Rectal smooth muscle tissue (tissue), 1 donor: Measurements from ENCODE around the gene ZFAND6.
"Not testable (repeated sequence)": the region's sequence is repeated elsewhere in the genome, so short reads cannot be mapped to it uniquely, and the experiment has no call there.

ENCODE experiments used
- H3K27ac ChIP-seq: one replicate; pipeline ENCODE4 v1.7.0; 2013; ENCODE audit warnings: low read depth, low read length, inconsistent platforms
- H3K27me3 ChIP-seq: one replicate; pipeline ENCODE4 v1.7.0; 2013; ENCODE audit warnings: low read length; ENCODE audit not compliant: control insufficient read depth, insufficient read depth
- H3K36me3 ChIP-seq: one replicate; pipeline ENCODE4 v1.7.0; 2013; ENCODE audit warnings: low read length; ENCODE audit not compliant: control insufficient read depth, insufficient read depth
- H3K4me1 ChIP-seq: one replicate; pipeline ENCODE4 v1.7.0; 2013; ENCODE audit warnings: low read length; ENCODE audit not compliant: control insufficient read depth, insufficient read depth
- H3K4me3 ChIP-seq: one replicate; pipeline ENCODE4 v1.7.0; 2013; ENCODE audit warnings: low read length
- H3K9ac ChIP-seq: one replicate; pipeline ENCODE4 v1.7.0; 2013; ENCODE audit warnings: low read length

ZFAND6 gene

DNA sequence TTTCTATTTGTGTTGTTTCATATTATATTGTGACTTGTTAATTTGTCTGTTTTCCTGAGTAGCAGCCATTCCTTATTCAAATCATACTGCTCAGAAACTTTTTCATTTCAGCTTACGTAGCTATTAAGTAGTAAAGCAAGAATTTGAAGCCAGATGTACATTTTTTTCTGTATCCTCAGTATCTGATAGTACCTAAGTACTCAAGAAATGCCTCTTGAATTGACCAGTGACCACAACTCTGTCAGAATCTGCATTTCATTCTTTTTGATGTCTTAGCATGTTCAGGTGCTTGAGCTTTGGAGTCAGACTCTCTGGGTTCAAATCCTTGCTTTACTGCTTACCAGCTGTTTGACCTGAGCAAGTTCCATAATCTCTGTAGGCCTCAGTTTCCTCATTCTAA lies 30.6 kb downstream of the ZFAND6 start:
- Histone ChIP-seq H3K27ac (no peak overlapping the region), H3K9ac (no peak overlapping the region), H3K4me1 (peaks cover 3% of the 10 kb centered on the region), H3K27me3 (no peaks in the 10 kb centered on the region), H3K4me3 (no peak overlapping the region), H3K36me3 (no peaks in the 10 kb centered on the region)

DNA sequence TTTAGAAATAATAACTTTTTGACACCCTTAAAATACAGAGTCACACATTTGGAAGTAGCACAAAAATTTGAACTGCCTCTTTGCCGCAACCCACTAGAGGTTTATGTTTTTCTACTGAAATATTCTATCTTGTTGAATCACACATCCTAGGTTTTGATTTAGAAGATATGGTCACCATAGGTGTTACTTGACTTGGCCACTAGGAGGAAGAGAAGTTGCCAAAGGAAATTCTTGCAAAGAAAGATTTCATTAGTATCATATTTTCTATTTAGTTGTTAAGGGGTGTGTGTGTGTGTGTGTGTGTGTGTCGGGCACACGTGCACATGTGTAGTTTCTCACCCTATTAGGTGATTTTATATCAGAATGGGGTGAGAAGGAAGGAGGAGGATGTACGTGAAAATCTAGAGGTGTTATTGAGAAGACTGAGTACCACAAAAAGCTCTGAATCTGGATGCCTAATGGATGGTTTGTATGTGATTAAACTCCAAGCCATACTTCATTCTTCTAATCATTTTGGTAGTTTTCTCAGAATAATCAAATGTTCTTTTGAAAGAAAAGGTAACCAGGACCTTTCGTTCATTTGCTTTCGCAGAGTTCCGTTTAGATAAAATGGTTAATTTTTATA lies 31.5 kb downstream of the ZFAND6 start:
- Histone ChIP-seq H3K36me3 (no peaks in the 10 kb centered on the region), H3K4me1 (peaks cover 8% of the 10 kb centered on the region), H3K27me3 (no peaks in the 10 kb centered on the region)

DNA sequence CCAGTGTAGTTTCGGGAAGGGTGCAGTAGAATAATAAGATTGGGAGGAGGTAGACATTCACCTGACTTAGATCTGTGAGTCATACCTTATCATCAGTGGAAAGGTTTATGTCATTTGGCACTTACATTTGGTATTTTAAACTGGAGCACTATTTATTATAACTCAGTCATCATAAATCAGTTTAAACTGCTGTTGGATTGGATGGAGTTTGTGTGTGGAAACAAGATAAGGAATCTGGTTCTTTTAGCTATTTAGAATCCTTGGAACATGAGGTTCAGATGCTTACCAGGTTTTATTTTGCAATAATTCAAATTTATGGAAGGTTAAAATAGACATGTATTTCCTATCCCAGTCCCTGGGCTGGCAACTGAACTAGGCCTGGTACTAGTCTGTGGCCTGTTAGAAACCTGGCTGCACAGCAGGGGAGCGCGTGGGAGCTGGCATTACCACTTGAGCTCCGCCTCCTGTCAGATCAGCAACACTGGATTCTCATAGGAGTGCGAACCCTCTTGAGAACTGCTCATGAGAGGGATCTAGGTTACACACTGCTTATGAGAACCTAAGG lies 34.5 kb downstream of the ZFAND6 start:
- Histone ChIP-seq H3K9ac (no peak overlapping the region), H3K27me3 (no peaks in the 10 kb centered on the region), H3K4me1 (peaks cover 8% of the 10 kb centered on the region), H3K27ac (no peak overlapping the region), H3K4me3 (no peak overlapping the region), H3K36me3 (no peaks in the 10 kb centered on the region)

More for the DNA sequence above, 31.5 kb downstream of the ZFAND6 start:
- Histone ChIP-seq H3K27ac (no peak overlapping the region), H3K9ac (no peak overlapping the region), H3K4me3 (no peak overlapping the region)

DNA sequence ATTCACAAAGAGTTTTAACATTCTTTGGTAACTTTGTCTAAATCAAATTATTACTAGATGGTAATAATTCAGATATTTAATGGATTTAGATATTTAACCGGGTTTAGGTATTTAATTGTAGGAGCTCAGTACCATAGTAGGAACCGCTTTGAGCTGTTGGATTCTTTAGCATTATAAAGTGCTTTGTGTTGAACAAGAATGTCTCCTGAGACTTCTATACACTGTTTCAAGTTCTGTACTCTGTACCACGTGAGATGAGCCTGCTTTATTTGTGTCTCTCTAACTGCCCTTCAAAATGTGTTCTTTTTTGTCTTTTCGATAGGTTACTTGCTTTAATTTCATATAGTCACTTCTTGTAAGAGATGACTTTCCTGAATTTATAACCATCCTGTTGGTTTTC lies 36.0 kb downstream of the ZFAND6 start:
- Histone ChIP-seq H3K27ac (no peak overlapping the region), H3K4me1 (peaks cover 8% of the 10 kb centered on the region), H3K36me3 (no peaks in the 10 kb centered on the region), H3K27me3 (no peaks in the 10 kb centered on the region), H3K9ac (no peak overlapping the region), H3K4me3 (no peak overlapping the region)

DNA sequence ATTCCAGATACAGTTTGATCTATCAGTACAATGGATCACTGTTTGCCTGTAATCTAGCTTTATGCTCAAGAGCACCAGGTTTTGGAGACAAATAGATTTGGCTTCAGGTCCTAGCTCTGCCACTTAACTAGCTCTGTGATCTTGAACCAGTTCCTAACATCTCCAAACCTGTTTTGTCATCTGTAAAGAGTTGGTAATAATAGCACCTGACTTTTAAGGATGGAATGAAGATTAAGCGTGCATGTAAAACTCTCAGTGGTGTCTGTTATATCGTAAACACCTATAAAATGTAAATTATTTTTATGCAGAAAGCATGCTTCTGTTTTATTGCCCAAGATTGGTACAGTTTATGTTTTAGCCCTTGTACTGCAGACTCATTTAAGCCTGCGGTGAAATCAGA lies 36.5 kb downstream of the ZFAND6 start:
- Histone ChIP-seq H3K4me1 (peaks cover 8% of the 10 kb centered on the region), H3K9ac (no peak overlapping the region), H3K27ac (no peak overlapping the region), H3K4me3 (no peak overlapping the region), H3K36me3 (no peaks in the 10 kb centered on the region), H3K27me3 (no peaks in the 10 kb centered on the region)

DNA sequence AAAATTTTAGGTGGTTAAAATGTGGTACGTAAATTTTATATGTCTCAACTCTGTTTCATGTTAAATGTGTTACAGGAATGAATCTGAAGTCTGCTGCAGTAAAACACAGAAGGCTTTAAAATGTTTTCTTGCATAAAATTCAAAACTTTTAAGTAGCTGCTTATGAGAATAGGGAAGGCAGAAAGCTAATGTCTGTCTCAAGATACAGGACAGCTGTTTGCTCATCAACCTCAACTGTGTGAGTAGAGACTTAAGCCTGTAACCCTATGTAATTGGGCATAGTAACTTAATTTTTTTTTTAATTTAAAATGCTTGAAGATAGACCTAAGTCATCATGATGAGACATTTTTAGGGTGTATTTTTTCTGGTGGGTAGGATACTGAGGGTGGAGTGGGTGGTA lies 38.9 kb downstream of the ZFAND6 start:
- Histone ChIP-seq H3K4me3 (no peak overlapping the region), H3K27me3 (no peaks in the 10 kb centered on the region), H3K36me3 (no peaks in the 10 kb centered on the region), H3K27ac (no peak overlapping the region), H3K9ac (no peak overlapping the region), H3K4me1 (peaks cover 8% of the 10 kb centered on the region)

DNA sequence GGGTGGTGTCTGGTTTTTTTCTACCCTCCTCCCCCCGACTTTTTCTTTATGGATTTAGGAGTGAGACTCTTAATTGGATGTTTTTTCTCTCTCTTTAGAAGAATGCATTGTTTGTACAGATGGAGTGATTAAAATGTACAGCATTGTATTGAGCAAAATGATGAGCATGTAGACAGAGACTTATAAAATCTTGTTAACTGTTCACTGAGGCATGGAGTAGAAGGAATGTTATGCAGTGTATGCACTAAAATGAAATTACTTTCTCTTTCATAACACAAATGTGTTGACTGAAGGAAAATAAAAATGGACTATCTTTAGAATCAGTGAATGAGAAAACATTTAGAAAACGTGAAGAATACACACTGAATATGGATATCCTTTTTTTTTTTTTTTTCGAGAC lies 39.8 kb downstream of the ZFAND6 start:
- no peaks in the 10 kb centered on the region for H3K36me3 ChIP-seq
- H3K4me3 ChIP-seq = no peak overlapping the region
- H3K4me1 ChIP-seq = peaks cover 5% of the 10 kb centered on the region
- no peaks in the 10 kb centered on the region for H3K27me3 ChIP-seq
- no peak overlapping the region for H3K27ac ChIP-seq
- H3K9ac ChIP-seq = no peak overlapping the region

DNA sequence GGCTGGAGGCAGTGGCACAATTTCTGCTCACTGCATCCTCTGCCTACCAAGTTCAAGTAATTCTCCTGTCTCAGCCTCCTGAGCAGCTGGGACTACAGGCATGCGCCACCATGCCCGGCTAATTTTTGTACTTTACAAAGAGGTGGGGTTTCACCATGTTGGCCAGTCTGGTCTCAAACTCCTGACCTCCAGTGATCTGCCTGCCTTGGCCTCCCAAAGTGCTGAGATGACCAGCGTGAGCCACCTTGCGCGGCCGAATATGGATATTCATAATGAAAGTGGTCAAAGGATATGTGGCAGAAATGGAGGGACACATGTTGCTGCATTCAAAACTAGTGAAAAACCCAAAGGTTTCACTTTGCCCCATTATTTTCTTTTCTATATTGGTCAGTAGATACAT lies 40.2 kb downstream of the ZFAND6 start:
- not testable (repeated sequence) for H3K36me3 ChIP-seq, H3K27me3 ChIP-seq, H3K9ac ChIP-seq, H3K4me1 ChIP-seq, H3K27ac ChIP-seq, H3K4me3 ChIP-seq

DNA sequence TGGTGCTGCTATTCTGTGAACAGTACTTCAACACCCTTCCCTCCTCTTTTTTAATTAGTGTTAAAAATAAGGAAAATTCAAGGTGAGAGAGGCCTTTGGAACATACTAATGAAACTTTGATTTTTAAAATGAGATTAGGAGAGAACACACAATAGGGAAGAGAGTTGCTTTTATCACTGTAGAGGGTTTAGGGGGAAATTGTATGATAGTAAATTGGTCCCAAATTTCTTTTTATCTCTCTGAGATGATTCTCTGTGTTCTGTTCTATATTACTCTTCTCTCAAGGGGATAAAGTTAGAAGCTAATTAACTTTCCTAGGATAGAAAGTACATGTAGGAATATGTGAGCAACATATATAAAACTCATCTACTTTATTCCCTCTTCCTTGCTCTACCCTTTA lies 40.8 kb downstream of the ZFAND6 start:
- Histone ChIP-seq H3K4me3 (no peak overlapping the region), H3K27ac (no peak overlapping the region), H3K4me1 (peaks cover 5% of the 10 kb centered on the region), H3K36me3 (no peaks in the 10 kb centered on the region), H3K27me3 (no peaks in the 10 kb centered on the region), H3K9ac (no peak overlapping the region)

DNA sequence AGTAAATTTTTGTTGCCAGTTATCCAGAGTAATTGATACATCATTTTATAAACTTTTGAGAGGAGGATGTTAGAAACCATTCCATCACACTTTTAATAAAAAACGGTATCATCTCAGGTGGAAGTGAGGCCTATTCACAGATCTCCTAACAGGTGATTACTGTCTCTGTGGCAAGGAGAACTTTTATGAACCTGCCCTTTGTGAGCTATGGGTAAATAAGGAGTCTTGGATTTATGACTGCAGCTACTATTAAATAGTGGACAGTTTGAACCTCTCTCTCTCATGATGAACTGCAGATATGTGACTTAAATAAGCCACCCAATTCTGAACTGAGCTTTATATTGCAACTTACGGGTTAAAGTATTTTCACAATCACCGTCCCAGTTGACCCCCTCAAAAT lies 45.7 kb downstream of the ZFAND6 start:
- no peak overlapping the region for H3K9ac ChIP-seq
- peaks cover 3% of the 10 kb centered on the region for H3K4me1 ChIP-seq
- H3K27ac ChIP-seq = no peak overlapping the region
- H3K36me3 ChIP-seq = no peaks in the 10 kb centered on the region
- H3K4me3 ChIP-seq = no peak overlapping the region
- H3K27me3 ChIP-seq = no peaks in the 10 kb centered on the region

DNA sequence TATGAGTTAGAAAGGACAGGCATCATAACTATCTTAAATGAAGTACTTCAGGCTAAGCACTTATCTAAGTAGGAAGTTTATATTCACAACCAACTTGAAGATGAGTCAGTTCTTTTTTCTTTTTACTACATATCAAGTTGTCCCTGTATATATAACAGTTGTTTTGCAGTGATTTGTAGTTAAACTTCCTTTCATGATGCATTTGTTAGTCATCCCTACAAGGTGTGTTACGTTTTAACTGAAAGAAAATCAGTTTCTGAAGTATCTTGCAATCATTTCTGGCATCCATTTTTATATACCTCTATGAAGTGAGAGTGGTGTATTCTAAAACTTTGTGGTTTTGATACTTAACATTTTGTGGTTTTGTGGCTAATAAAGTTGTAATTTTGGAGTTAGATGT lies 46.1 kb downstream of the ZFAND6 start:
- H3K4me3 ChIP-seq = no peak overlapping the region
- no peak overlapping the region for H3K27ac ChIP-seq
- H3K9ac ChIP-seq = no peak overlapping the region
- H3K27me3 ChIP-seq = no peaks in the 10 kb centered on the region
- H3K36me3 ChIP-seq = no peaks in the 10 kb centered on the region
- H3K4me1 ChIP-seq = peaks cover 3% of the 10 kb centered on the region

DNA sequence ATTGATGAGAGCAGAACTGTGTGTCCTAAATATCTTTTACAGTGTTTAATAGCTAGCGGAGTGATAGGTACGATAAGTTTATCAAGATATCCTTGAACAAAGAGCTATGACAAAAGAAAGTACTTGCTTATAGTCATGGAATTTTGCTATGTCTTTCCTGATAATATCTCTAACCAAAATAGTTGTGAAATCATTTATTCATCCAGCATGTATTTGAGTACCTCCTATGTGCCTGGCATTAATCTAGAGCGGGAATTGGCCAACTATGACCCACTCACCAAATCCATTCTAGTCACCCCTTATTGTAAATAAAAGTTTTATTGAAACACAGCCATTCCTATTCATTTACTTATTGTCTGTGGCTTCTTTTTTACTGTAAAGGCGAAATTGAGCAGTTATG lies 46.6 kb downstream of the ZFAND6 start:
- no peak overlapping the region for H3K4me3 ChIP-seq
- H3K27me3 ChIP-seq = no peaks in the 10 kb centered on the region
- H3K9ac ChIP-seq = no peak overlapping the region
- peaks cover 3% of the 10 kb centered on the region for H3K4me1 ChIP-seq
- no peak overlapping the region for H3K27ac ChIP-seq
- no peaks in the 10 kb centered on the region for H3K36me3 ChIP-seq

DNA sequence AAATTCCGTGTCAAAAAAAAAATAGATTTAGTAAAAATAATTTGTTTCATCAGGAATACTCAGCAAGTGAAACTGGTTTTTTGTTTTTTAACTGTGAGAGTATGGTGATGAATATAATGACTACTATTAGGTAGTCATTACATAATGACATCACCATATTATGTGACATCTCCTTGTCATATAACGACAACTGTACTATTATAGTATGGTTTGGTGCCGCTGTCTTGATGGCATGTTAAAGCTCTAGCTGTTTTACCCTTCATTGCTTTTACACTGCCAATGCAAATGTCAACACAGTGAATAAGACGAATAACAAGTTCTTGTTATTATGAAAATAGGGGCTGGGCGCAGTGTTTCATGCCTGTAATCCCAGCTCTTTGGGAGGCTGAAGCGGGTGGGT lies 47.7 kb downstream of the ZFAND6 start:
- no peak overlapping the region for H3K9ac ChIP-seq
- peaks cover 3% of the 10 kb centered on the region for H3K4me1 ChIP-seq
- H3K27me3 ChIP-seq = no peaks in the 10 kb centered on the region
- no peak overlapping the region for H3K27ac ChIP-seq
- H3K4me3 ChIP-seq = no peak overlapping the region
- no peaks in the 10 kb centered on the region for H3K36me3 ChIP-seq
